ENCODE measurements around the gene TNFAIP8L3.

DNA sequence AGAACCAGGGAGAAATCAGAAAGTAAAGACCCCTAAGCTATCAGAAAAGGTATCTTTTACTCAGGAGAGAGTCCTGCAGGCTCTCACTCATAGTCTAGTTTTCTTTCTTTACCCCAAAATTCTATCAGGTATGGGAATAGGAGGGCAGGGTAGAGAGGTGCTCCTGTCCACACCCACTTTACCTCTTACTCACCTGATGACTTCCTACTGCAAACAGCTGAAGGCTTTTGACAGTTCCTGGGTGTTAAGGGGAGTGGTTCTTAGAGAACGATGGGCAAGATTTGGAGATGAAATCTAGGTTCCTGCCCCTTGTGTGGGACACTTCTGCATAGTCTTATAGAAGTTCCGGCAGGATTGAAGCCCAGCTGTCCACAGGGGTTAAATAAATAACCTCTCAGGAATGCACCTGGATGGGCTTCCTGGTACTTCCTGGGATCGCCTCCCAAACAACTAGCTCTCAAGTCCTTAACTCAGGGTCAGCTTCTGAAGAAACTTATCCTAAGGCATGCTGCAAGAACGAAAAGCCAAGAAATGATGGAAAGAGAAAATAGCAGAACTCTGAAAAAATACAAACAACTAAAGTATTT is 10.8 kb upstream of the TNFAIP8L3 start:
- TF ChIP-seq NCOA2 (IDR thresholded peaks at IDR 0.05; ENCODE audit: partially characterized antibody in 2 of 2), result no peak
- no peak for TF ChIP-seq FOXA3 (CRISPR knock-in tag; conservative IDR thresholded peaks at IDR 0.05 in 1 of 2, IDR thresholded peaks at IDR 0.05 in 1 of 2)
- TF ChIP-seq PCBP1 (IDR thresholded peaks at IDR 0.05; ENCODE audit: low read depth, low read length, poor library complexity, severe bottlenecking), result no peak

All from K562 (cell line).